SH-SY5Y (cell line): ENCODE results near the gene GSG1.

Source experiments
- GATA2 ChIP-seq: IDR thresholded peaks from 2 replicates; pipeline ENCODE4 v1.6.1; 2011; ENCODE audit warnings: mild to moderate bottlenecking, low read depth, low read length
- GATA3 ChIP-seq: IDR thresholded peaks from 2 replicates; pipeline ENCODE4 v1.6.1; 2011; ENCODE audit warnings: low read depth, mild to moderate bottlenecking, low read length, moderate library complexity

GRCh38 chr12:13052421-13052820, 51.0 kb downstream of the GSG1 start:
- TF ChIP-seq GATA3 (no peak), GATA2 (no peak)
